Caco-2 (cell line): ENCODE results near the gene NRP2. TPM values are rescaled to one million over a fixed set of nuclear protein-coding genes. Genes with fewer than 3 reads are reported as not detected.

Experiments used
- BruUV-seq: library from RNA; stranded (reverse); fragments of 400-500 nt; replicated peaks from 2 replicates; lab custom pipeline; 2021; lab: Mats Ljungman, UMichigan
- CTCF ChIA-PET: fragments of 300-600 bp; sonication (Branson Sonifier 250); formaldehyde crosslinking; loops from one replicate; lab custom pipeline; 2022; ENCODE audit warnings: antibody characterized with exemption; lab: Charles Lee
- POLR2A ChIA-PET: fragments of 300-600 bp; sonication (Branson Sonifier 250); formaldehyde crosslinking; loops from one replicate; lab custom pipeline; 2022; ENCODE audit warnings: antibody characterized with exemption; lab: Charles Lee
- DNase-seq, 2 experiments: peaks; one replicate each; pipeline versions ENCODE4 v3.0.0 to v3.0.0-alpha.2; 2020 to 2022
- H3K27me3 ChIP-seq: replicated peaks from 2 replicates; pipeline ENCODE4 v1.6.0; 2011; ENCODE audit warnings: low read length; ENCODE audit not compliant: control insufficient read depth, insufficient read depth
- H3K36me3 ChIP-seq: 2 replicates; pipeline ENCODE4 v1.5.1; 2011; ENCODE audit warnings: low read length; ENCODE audit not compliant: control insufficient read depth, insufficient read depth
- H3K4me1 ChIP-seq: fragments of 250-450 bp; sonication (Bioruptor Pico); 2 replicates; pipeline ENCODE4 v1.5.1; 2020; ENCODE audit warnings: mild to moderate bottlenecking
- H3K4me3 ChIP-seq: 2 replicates; pipeline ENCODE4 v1.5.1; 2011; ENCODE audit warnings: low read depth, mild to moderate bottlenecking, control low read depth, low read length
- H3K9me3 ChIP-seq: fragments of 250-450 bp; sonication (Bioruptor Pico); 2 replicates; pipeline ENCODE4 v1.5.1; 2020; ENCODE audit warnings: mild to moderate bottlenecking, moderate library complexity
- H3K27ac Mint-ChIP-seq: one replicate; pipeline ENCODE4 v1.8.0; 2022; ENCODE audit warnings: mixed read lengths; ENCODE audit not compliant: unreplicated experiment
- H3K27me3 Mint-ChIP-seq: one replicate; pipeline ENCODE4 v1.8.0; 2022; ENCODE audit warnings: mixed read lengths; ENCODE audit not compliant: insufficient read depth, unreplicated experiment
- H3K36me3 Mint-ChIP-seq: one replicate; pipeline ENCODE4 v1.8.0; 2022; ENCODE audit warnings: mild to moderate bottlenecking, mixed read lengths; ENCODE audit not compliant: insufficient read depth, unreplicated experiment
- H3K4me1 Mint-ChIP-seq: one replicate; pipeline ENCODE4 v1.8.0; 2022; ENCODE audit warnings: low read depth, mixed read lengths; ENCODE audit not compliant: unreplicated experiment
- H3K4me3 Mint-ChIP-seq: one replicate; pipeline ENCODE4 v1.8.0; 2022; ENCODE audit warnings: mild to moderate bottlenecking, moderate library complexity, mixed read lengths; ENCODE audit not compliant: unreplicated experiment
- H3K9me3 Mint-ChIP-seq: one replicate; pipeline ENCODE4 v1.8.0; 2022; ENCODE audit warnings: mixed read lengths; ENCODE audit not compliant: unreplicated experiment
- CTCF ChIP-seq, 2 experiments: fragments of 200-600 bp in 1 of 2; IDR thresholded peaks; 1 replicate in 1 of 2; 2 replicates in 1 of 2; pipeline versions ENCODE4 v1.5.1 to v1.8.0; 2011 to 2022; ENCODE audit warnings: antibody characterized with exemption in 1 of 2, control low read depth in 1 of 2, inconsistent platforms in 1 of 2, low read depth in 1 of 2, low read length in 1 of 2, mild to moderate bottlenecking in 1 of 2, moderate library complexity in 1 of 2; ENCODE audit not compliant: insufficient read depth in 1 of 2, severe bottlenecking in 1 of 2, unreplicated experiment in 1 of 2
- intact Hi-C: fragments of 100-400 bp; cut with micrococcal nuclease; formaldehyde crosslinking; loops from one replicate; pipeline ENCODE4 v1.10.0; 2022; ENCODE audit not compliant: unreplicated experiment
- total RNA-seq: library from RNA; stranded (reverse); gene quantifications from 2 replicates; pipeline ENCODE4 v1.2.3, GENCODE V29; 2022

Gene NRP2
- total RNA-seq, 1 experiment from 2014 or later: 96.9 TPM

GRCh38 chr2:205644018-205644417 lies 38.3 kb upstream of the NRP2 start:
- Histone ChIP-seq H3K36me3 (no peaks in the 10 kb centered on the region), H3K4me1 (no peaks in the 10 kb centered on the region), H3K4me3 (no peak overlapping the region), H3K9me3 (no peaks in the 10 kb centered on the region), H3K27me3 (no peaks in the 10 kb centered on the region)
- no peak overlapping the region for H3K27ac Mint-ChIP-seq
- ChIA-PET POLR2A (no interaction called here), CTCF (interaction anchor here (0.7 kb wide), 1 partner anchor 32 kb away, joined by 3 read pairs; no protein-coding TSS in a partner anchor)
- no peaks in the 10 kb centered on the region for H3K9me3 Mint-ChIP-seq
- BruUV-seq: no TSS peak
- H3K4me3 Mint-ChIP-seq: no peak overlapping the region
- no peak for DNase-seq
- H3K36me3 Mint-ChIP-seq: no peaks in the 10 kb centered on the region
- H3K27me3 Mint-ChIP-seq: no peaks in the 10 kb centered on the region
- peaks cover 10% of the 10 kb centered on the region for H3K4me1 Mint-ChIP-seq
- intact Hi-C loops: no loop called here
- TF ChIP-seq CTCF (IDR thresholded peaks at IDR 0.05; ENCODE audit: insufficient read depth in 1 of 2, low read depth in 1 of 2, low read length in 1 of 2, severe bottlenecking in 1 of 2, unreplicated experiment in 1 of 2): no peak

GRCh38 chr2:205646680-205647079 lies 35.6 kb upstream of the NRP2 start:
- Histone ChIP-seq H3K4me3 (no peak overlapping the region), H3K27me3 (no peaks in the 10 kb centered on the region), H3K4me1 (no peaks in the 10 kb centered on the region), H3K9me3 (no peaks in the 10 kb centered on the region), H3K36me3 (no peaks in the 10 kb centered on the region)
- ChIA-PET CTCF (no interaction called here), POLR2A (no interaction called here)
- intact Hi-C loops: no loop called here
- Mint-ChIP-seq H3K9me3 (no peaks in the 10 kb centered on the region), H3K4me1 (peaks cover 10% of the 10 kb centered on the region), H3K27me3 (no peaks in the 10 kb centered on the region), H3K27ac (no peak overlapping the region), H3K36me3 (no peaks in the 10 kb centered on the region), H3K4me3 (no peak overlapping the region)
- TF ChIP-seq CTCF (IDR thresholded peaks at IDR 0.05; ENCODE audit: insufficient read depth in 1 of 2, low read depth in 1 of 2, low read length in 1 of 2, severe bottlenecking in 1 of 2, unreplicated experiment in 1 of 2): no peak
- no TSS peak for BruUV-seq
- no peak for DNase-seq

GRCh38 chr2:205650450-205650849 lies 31.9 kb upstream of the NRP2 start:
- Histone ChIP-seq H3K27me3 (no peaks in the 10 kb centered on the region), H3K9me3 (no peaks in the 10 kb centered on the region), H3K36me3 (no peaks in the 10 kb centered on the region), H3K4me1 (no peaks in the 10 kb centered on the region), H3K4me3 (no peak overlapping the region)
- no peaks in the 10 kb centered on the region for H3K27me3 Mint-ChIP-seq
- H3K9me3 Mint-ChIP-seq: no peaks in the 10 kb centered on the region
- intact Hi-C loops: no loop called here
- TF ChIP-seq CTCF (IDR thresholded peaks at IDR 0.05; ENCODE audit: insufficient read depth in 1 of 2, low read depth in 1 of 2, low read length in 1 of 2, severe bottlenecking in 1 of 2, unreplicated experiment in 1 of 2): no peak
- no peaks in the 10 kb centered on the region for H3K36me3 Mint-ChIP-seq
- ChIA-PET CTCF (interaction anchor here (0.6 kb wide), 1 partner anchor 10 kb away, joined by 3 read pairs; no protein-coding TSS in a partner anchor), POLR2A (no interaction called here)
- no peaks in the 10 kb centered on the region for H3K4me1 Mint-ChIP-seq
- DNase-seq: no peak
- no peak overlapping the region for H3K27ac Mint-ChIP-seq
- no TSS peak for BruUV-seq
- H3K4me3 Mint-ChIP-seq: no peak overlapping the region
